GM19467 (cell line): ENCODE data around the gene GLI3.

ENCODE experiments used
- ATAC-seq: cut with Tn5 transposase; IDR thresholded peaks from one replicate; pipeline ENCODE4 v1.9.1; 2021; ENCODE audit warnings: mild to moderate bottlenecking, moderate library complexity; ENCODE audit not compliant: unreplicated experiment

Gene GLI3

GRCh38 chr7:42176724-42177101, 60.3 kb downstream of the GLI3 start:
- ATAC-seq: no peak

GRCh38 chr7:42175834-42176723, 60.9 kb downstream of the GLI3 start:
- ATAC-seq: no peak

GRCh38 chr7:42174391-42174912, 62.6 kb downstream of the GLI3 start:
- ATAC-seq: no peak

GRCh38 chr7:42170724-42171123, 66.3 kb downstream of the GLI3 start:
- no peak for ATAC-seq

DNA sequence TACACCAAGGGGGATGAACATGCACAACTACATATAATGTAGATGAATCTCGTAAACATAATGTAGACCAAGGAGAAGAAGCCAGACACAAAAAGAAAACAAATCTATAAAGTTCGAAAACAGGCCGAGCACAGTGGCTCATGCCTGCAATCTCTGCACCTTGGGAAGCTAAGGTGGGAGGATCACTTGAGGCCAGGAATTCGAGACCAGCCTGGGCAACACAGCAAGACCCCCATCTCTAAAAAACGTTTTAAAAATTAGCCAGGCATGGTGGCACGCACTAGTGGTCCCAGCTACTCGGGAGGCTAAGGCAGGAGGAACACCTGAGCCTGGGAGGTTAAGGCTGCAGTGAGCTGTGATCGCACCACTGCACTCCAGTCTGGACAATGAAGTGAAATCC, 68.5 kb downstream of the GLI3 start:
- ATAC-seq: no peak

- no peak for ATAC-seq
Measured at GRCh38 chr7:42167631-42168236, 69.3 kb downstream of the GLI3 start.

DNA sequence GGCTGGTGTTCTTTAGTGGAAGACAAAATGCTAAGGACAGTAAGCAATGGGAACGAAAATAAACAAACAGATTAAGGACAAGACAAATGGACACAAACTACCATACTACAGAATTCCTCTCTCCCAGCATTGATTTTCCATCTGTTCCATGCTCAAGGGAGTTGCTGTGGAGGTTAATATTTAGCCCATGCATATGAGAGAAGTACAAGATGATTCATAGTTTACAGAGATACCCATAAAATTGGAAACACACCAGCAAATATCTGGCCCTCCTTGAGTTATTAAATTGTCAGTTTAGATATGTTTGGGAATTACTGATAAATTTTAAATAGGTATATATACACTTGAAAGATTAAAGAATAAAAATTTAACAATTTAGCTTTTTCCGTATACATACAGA, 69.8 kb downstream of the GLI3 start:
- no peak for ATAC-seq

DNA sequence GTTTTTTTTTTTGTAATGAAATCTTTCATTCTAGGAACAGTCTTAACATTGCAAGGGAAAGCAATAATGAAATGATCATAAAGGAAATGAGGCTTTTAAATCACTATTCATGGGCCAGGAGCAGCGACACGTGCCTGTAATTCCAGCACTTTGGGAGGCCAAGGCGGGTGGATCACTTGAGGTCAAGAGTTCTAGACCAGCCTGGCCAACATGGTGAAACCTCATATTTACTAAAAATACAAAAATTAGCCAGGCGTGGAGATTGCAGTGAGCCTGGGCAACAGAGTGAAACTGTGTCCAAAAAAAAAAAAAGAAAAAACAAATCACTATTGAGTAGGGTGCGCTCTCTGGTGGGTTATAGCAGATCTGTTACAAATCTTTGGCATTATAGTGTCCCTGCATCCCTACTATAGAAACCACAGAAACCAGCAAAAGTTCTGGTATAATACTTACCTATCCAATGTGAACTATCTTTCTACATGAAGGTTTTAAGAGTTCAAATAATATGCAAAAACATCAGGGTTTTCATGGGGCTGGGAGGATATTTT, 72.1 kb downstream of the GLI3 start:
- ATAC-seq: no peak

- ATAC-seq: no peak
Measured at GRCh38 chr7:42162560-42163325, 74.3 kb downstream of the GLI3 start.

GRCh38 chr7:42161719-42162118, 75.3 kb downstream of the GLI3 start:
- no peak for ATAC-seq

DNA sequence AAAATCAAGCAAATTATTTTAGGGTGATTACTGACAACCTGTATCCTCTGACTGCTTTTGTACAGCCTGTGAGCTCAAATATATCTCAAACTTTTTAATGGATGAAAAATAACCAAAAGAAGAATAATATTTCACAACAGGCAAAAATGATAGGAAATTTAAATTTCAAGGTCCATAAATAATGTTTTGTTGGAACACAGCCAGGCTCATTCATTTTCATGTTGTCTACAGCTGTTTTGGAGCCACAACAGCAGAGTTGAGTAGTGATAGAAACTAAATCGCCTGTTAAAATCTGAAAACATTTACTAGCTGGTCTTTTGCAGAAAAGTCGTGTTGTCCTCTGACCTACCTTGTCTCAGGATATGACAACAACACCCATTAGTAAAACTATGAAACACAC, 75.9 kb downstream of the GLI3 start:
- no peak for ATAC-seq

- no peak for ATAC-seq
Measured at GRCh38 chr7:42159130-42159529, 77.9 kb downstream of the GLI3 start.

- ATAC-seq: no peak
Measured at GRCh38 chr7:42156967-42157721, 79.9 kb downstream of the GLI3 start.

DNA sequence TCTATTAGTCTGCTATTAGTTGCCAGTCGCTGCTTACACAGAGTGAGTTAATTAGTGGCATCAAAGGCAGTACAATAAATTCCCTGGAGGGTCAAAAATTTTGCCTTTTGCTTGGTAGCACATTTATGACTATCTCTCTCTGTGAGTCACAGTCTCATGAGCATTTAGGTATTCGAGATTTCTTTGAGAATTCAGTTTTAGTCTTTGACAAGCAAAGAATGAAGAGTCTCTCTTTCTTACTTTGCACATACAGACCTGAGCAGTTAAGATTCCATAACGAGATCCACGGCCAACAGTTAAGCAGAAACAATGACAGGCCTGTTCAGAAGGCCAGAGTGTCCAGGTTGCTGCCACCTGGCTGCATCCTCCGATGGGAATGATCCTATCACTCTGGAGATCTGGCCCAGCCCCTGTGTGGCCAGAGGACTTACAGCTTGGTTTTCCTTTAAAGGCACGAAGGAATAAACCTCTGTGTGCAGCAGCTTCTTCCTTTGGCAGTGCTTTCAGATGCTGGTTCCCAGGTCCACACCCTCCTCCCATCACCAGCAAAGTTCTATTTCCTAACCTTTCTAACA, 80.6 kb downstream of the GLI3 start:
- ATAC-seq: no peak

DNA sequence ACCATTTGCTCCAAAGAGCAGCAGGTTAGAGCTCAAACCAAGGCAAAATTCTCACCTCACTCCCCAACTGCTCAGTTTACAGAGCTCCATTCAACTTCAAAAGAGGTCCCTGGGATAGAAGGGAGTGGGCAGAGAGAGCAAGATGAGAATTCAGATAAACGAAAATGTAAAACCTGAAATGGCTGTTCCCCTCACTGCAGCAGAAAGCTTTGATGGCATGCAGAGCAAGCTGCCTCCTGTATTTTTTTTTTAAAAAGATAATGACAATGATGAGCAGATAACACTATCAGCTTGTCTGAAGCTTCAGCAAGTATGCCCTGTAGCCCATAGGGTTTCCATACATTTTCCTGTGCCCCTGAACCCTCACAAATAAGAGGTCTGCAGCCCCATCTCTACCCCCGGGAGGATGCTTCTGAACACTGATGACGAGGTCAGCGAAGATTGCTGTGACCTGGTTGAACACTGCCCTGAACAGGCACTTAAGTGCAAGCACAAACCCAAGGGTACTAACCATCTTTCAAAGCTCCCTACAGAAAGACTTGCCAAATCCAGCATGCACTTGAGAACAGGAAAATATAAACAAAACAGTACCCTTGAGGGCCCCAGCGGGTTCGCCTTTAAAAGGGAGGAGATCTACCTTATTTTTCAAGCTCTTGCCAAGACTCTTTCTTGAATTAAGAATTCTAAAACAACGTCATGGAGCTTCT, 81.3 kb downstream of the GLI3 start:
- ATAC-seq: no peak

DNA sequence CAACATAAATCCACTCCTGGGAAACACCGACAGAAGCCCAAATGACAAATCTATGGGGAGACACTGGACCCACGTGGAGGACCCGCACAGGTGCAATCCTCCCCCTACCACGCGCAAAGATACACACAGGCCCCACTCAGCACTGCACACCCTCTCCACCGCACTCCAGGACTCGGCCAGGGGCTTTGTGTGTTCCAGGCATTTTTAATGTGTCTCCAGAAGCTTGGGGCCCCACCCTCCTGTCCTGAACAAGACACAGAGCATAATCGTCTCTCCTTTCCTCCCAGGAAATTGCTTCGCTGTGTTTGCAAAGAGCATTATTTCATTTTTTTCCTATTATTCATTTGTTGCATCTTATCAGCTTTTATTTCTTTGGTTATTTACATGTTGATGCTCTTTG, 82.8 kb downstream of the GLI3 start:
- ATAC-seq: no peak

- ATAC-seq: no peak
Measured at GRCh38 chr7:42152329-42153205, 84.4 kb downstream of the GLI3 start.

- no peak for ATAC-seq
Measured at GRCh38 chr7:42151309-42151708, 85.7 kb downstream of the GLI3 start.

DNA sequence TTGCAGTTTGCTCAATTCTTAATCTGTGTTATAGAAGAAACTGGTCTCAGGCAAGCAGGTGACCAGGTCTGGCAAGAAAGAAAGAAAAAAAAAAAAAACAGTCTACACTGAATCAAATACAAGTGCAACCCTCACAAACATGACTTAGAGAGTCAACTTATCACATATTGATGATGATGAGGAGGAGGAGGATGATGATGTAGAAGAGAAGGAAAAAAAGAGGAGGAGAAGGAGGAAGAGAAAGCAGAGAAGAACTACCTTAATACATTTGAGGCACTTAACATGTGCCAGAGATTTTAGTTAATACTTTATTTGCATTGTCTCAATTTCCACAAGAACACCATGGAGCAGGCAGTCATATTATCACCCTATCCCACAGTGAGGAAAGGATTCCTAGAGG, 91.5 kb downstream of the GLI3 start:
- no peak for ATAC-seq
